Measurements from ENCODE around the gene ATP9A. TPM values are rescaled to one million over a fixed set of nuclear protein-coding genes. Genes with fewer than 3 reads are reported as not detected.

ATP9A gene
- total RNA-seq, 2 experiments from 2014 or later = 0.58 to 0.65 TPM

GRCh38 chr20:51640743-51641142 lies 127.4 kb downstream of the ATP9A start:
- H3K36me3 Mint-ChIP-seq (ENCODE audit: low read depth) = no peaks in the 10 kb centered on the region
- DNase-seq (no peak), ATAC-seq (no peak)
- no peak for TF ChIP-seq CTCF (IDR thresholded peaks at IDR 0.05)
- H3K4me1 Mint-ChIP-seq (ENCODE audit: low read depth) = no peaks in the 10 kb centered on the region
- no peaks in the 10 kb centered on the region for H3K27me3 Mint-ChIP-seq
- H3K4me3 Mint-ChIP-seq = no peak overlapping the region
- H3K9me3 Mint-ChIP-seq = no peaks in the 10 kb centered on the region
- CTCF ChIA-PET = interaction anchor here (1.2 to 1.5 kb wide), 3 partner anchors 443 to 488 kb away, joined by 3 read pairs; no protein-coding TSS in a partner anchor
- H3K27ac Mint-ChIP-seq = no peak overlapping the region
- intact Hi-C loops (cut with micrococcal nuclease) = no loop called here
- POLR2A ChIA-PET = interaction anchor here (0.8 to 1.9 kb wide), 2 partner anchors 40 to 171 kb away, joined by 3 read pairs; no protein-coding TSS in a partner anchor

- CTCF ChIA-PET = interaction anchor here (0.8 to 1.4 kb wide), 3 partner anchors 28 to 466 kb away, joined by 3 to 5 read pairs (median 3); no protein-coding TSS in a partner anchor
- Mint-ChIP-seq H3K36me3 (ENCODE audit: low read depth) (no peaks in the 10 kb centered on the region), H3K4me1 (ENCODE audit: low read depth) (no peaks in the 10 kb centered on the region), H3K4me3 (no peak overlapping the region), H3K9me3 (no peaks in the 10 kb centered on the region), H3K27ac (no peak overlapping the region), H3K27me3 (no peaks in the 10 kb centered on the region)
- TF ChIP-seq CTCF (IDR thresholded peaks at IDR 0.05) = peak; percentile 87
- DNase-seq (peak; percentile 85), ATAC-seq (peak; percentile 90)
- POLR2A ChIA-PET = interaction anchor here (1.9 kb wide), 1 partner anchor 169 kb away, joined by 3 read pairs; no protein-coding TSS in a partner anchor
- intact Hi-C loops (cut with micrococcal nuclease) = loop anchor here (10.0 kb wide), 1 partner anchor 445 kb away; no protein-coding TSS in a partner anchor
These were observed 128.9 kb downstream of the ATP9A start for GRCh38 chr20:51639206-51639832.

GRCh38 chr20:51637241-51637640 lies 130.9 kb downstream of the ATP9A start:
- Mint-ChIP-seq H3K4me3 (no peak overlapping the region), H3K27me3 (peaks cover 5% of the 10 kb centered on the region), H3K36me3 (ENCODE audit: low read depth) (no peaks in the 10 kb centered on the region), H3K4me1 (ENCODE audit: low read depth) (no peaks in the 10 kb centered on the region), H3K27ac (no peak overlapping the region), H3K9me3 (no peaks in the 10 kb centered on the region)
- ATAC-seq (no peak), DNase-seq (no peak)
- no peak for TF ChIP-seq CTCF (IDR thresholded peaks at IDR 0.05)
- ChIA-PET POLR2A (interaction anchor here (1.5 kb wide), 1 partner anchor 10 kb away, joined by 3 read pairs; no protein-coding TSS in a partner anchor), CTCF (interaction anchor here (0.9 to 1.6 kb wide), 3 partner anchors 41 to 163 kb away, joined by 3 to 4 read pairs (median 3); no protein-coding TSS in a partner anchor)
- intact Hi-C loops (cut with micrococcal nuclease) = loop anchor here (10.0 kb wide), 1 partner anchor 448 kb away; no protein-coding TSS in a partner anchor

GRCh38 chr20:51636123-51636522 lies 132.1 kb downstream of the ATP9A start:
- peak; percentile 30 for DNase-seq
- no peak overlapping the region for H3K4me3 Mint-ChIP-seq
- peak; percentile 35 for ATAC-seq
- no peaks in the 10 kb centered on the region for H3K36me3 Mint-ChIP-seq (ENCODE audit: low read depth)
- ChIA-PET CTCF (interaction anchor here (1.6 kb wide), 1 partner anchor 65 kb away, joined by 4 read pairs; no protein-coding TSS in a partner anchor), POLR2A (no interaction called here)
- TF ChIP-seq CTCF (IDR thresholded peaks at IDR 0.05) = no peak
- peak overlapping the region; percentile 63 for H3K27ac Mint-ChIP-seq
- H3K4me1 Mint-ChIP-seq (ENCODE audit: low read depth) = peaks cover 7% of the 10 kb centered on the region
- peaks cover 5% of the 10 kb centered on the region for H3K27me3 Mint-ChIP-seq
- intact Hi-C loops (cut with micrococcal nuclease) = loop anchor here (10.0 kb wide), 1 partner anchor 449 kb away; no protein-coding TSS in a partner anchor
- H3K9me3 Mint-ChIP-seq = no peaks in the 10 kb centered on the region

- DNase-seq (no peak), ATAC-seq (no peak)
- H3K27ac Mint-ChIP-seq = peak overlapping the region; percentile 63
- ChIA-PET CTCF (no interaction called here), POLR2A (no interaction called here)
- peaks cover 5% of the 10 kb centered on the region for H3K27me3 Mint-ChIP-seq
- no peaks in the 10 kb centered on the region for H3K9me3 Mint-ChIP-seq
- peaks cover 11% of the 10 kb centered on the region for H3K4me1 Mint-ChIP-seq (ENCODE audit: low read depth)
- no peak overlapping the region for H3K4me3 Mint-ChIP-seq
- intact Hi-C loops (cut with micrococcal nuclease) = loop anchor here (10.0 kb wide), 1 partner anchor 449 kb away; no protein-coding TSS in a partner anchor
- TF ChIP-seq CTCF (IDR thresholded peaks at IDR 0.05) = no peak
- H3K36me3 Mint-ChIP-seq (ENCODE audit: low read depth) = no peaks in the 10 kb centered on the region
These were observed 132.5 kb downstream of the ATP9A start for GRCh38 chr20:51635680-51636079.

Data from activated CD8-positive, alpha-beta T cell treated with anti-CD3 and anti-CD28 coated beads for 36 hours (primary cell).